ENCODE data around the gene KRTAP19-1. TPM values are rescaled to one million over a fixed set of nuclear protein-coding genes. Genes with fewer than 3 reads are reported as not detected.

Gene KRTAP19-1
- polyA plus RNA-seq, 1 donor (not counting 4 experiments of a cell fraction or from before 2014, with no cell fraction given), result 0.72 TPM

DNA sequence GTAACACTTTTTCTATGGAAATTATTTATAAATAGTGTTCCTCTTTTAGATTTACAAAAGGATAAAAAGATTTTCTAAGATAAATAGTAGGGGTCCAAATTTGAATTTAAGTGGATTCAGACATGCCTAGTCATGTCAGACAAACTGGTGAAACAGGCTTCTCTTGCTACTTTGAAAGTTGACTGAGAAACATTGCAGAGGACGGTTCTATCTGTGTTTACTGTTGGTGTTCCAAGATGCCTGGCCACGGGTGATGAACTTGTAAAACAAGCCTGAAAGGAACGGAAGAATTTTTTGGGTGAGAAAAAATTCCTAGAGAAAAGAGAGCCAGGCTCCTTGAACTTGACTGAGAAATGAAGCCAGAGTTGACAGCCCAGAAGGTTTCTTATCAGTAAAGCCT is 2.2 kb downstream of the KRTAP19-1 start:
- peak overlapping the region; percentile 54 for H3K4me2 ChIP-seq (ENCODE audit: control insufficient read depth, extremely low read depth, insufficient read depth, low read depth, low read length)
- FAIRE-seq, result no peak
- TF ChIP-seq EZH2 (IDR thresholded peaks at IDR 0.05; ENCODE audit: low read length) (no peak), CTCF (optimal IDR thresholded peaks at IDR 0.05 in 1 of 3, IDR thresholded peaks at IDR 0.05 in 1 of 3, conservative IDR thresholded peaks at IDR 0.05 in 1 of 3; ENCODE audit: extremely low read depth in 1 of 3, insufficient read depth in 2 of 3, low read length in 3 of 3) (no peak)

DNA sequence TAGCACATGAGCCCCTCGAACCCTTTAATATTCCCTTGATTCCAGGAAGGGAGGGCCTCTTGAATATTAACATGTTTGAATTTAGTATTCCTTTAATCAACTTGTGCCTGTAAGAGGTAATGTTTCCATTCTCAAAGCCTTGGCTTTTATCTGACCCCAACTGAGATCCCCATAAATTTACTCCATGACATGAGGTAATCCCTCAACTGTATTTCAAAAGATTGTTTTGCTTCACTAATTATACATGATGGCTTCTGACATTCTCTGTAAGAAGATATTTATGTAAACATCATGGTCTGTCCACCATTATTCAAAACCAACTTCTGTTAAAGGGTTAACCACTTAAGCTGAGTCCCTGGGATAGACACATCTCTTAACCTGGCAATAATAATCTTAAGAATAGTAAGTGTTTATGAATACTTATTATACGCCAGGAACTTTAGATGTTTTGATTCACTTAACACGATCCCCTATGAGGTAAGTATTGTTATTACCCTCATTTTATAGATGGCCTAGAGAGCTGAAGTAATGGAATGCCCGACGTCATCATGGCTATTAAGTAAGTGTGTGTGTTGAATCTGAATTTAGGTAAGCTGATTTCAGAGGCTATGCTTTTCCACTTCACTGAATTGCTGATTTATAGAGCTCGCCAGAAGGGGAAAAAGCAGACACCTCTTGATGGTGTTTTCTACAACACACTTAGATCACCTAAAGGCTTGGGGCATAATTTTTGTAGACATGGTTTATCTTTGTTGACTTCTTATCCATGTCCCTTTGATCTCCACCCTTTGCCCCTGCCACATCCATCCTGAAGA is 11.1 kb downstream of the KRTAP19-1 start:
- FAIRE-seq (no peak), DNase-seq (ENCODE audit: low read depth, low spot score) (no peak)
- H3K4me2 ChIP-seq (ENCODE audit: control insufficient read depth, extremely low read depth, insufficient read depth, low read depth, low read length), result no peak overlapping the region
- no peak overlapping the region for H3K9ac ChIP-seq (ENCODE audit: control insufficient read depth, extremely low read depth, insufficient read depth, low read length)
- H3K79me2 ChIP-seq (ENCODE audit: control insufficient read depth, insufficient read depth, low read length), result no peaks in the 10 kb centered on the region
- H3K4me3 ChIP-seq (ENCODE audit: control insufficient read depth in 2 of 3, extremely low read depth in 1 of 3, insufficient read depth in 2 of 3, low read depth in 1 of 3, low read length in 3 of 3), result no peak overlapping the region
- no peaks in the 10 kb centered on the region for H3K4me1 ChIP-seq (ENCODE audit: control insufficient read depth, extremely low read depth, insufficient read depth, low read length)
- no peaks in the 10 kb centered on the region for H3K9me3 ChIP-seq (ENCODE audit: control insufficient read depth, low read depth, low read length)
- H3K27ac ChIP-seq (ENCODE audit: control insufficient read depth, insufficient read depth, low read length), result no peak overlapping the region
- TF ChIP-seq CTCF (optimal IDR thresholded peaks at IDR 0.05 in 1 of 3, IDR thresholded peaks at IDR 0.05 in 1 of 3, conservative IDR thresholded peaks at IDR 0.05 in 1 of 3; ENCODE audit: extremely low read depth in 1 of 3, insufficient read depth in 2 of 3, low read length in 3 of 3) (no peak), EZH2 (IDR thresholded peaks at IDR 0.05; ENCODE audit: low read length) (no peak)
- no peaks in the 10 kb centered on the region for H3K9me1 ChIP-seq (ENCODE audit: control insufficient read depth, extremely low read depth, insufficient read depth, low read length)
- H3K36me3 ChIP-seq (ENCODE audit: control insufficient read depth in 2 of 2, extremely low read depth in 1 of 2, insufficient read depth in 2 of 2, low read length in 2 of 2), result no peaks in the 10 kb centered on the region
- no peaks in the 10 kb centered on the region for H4K20me1 ChIP-seq (ENCODE audit: control insufficient read depth, extremely low read depth, insufficient read depth, low read length)
- no peak overlapping the region for H2AFZ ChIP-seq (ENCODE audit: control insufficient read depth, low read length)
- no peaks in the 10 kb centered on the region for H3K27me3 ChIP-seq (ENCODE audit: control insufficient read depth, extremely low read depth, insufficient read depth, low read length)
- dilution Hi-C loops (cut with MboI; ENCODE audit: extremely low pct_ligation_motif_present, low sequenced_read_pairs), result no loop called here

More for the DNA sequence above, 2.2 kb downstream of the KRTAP19-1 start:
- no peaks in the 10 kb centered on the region for H3K9me3 ChIP-seq (ENCODE audit: control insufficient read depth, low read depth, low read length)
- H3K36me3 ChIP-seq (ENCODE audit: control insufficient read depth in 2 of 2, extremely low read depth in 1 of 2, insufficient read depth in 2 of 2, low read length in 2 of 2), result no peaks in the 10 kb centered on the region
- no peaks in the 10 kb centered on the region for H3K27me3 ChIP-seq (ENCODE audit: control insufficient read depth, extremely low read depth, insufficient read depth, low read length)
- peak overlapping the region; percentile 26 for H2AFZ ChIP-seq (ENCODE audit: control insufficient read depth, low read length)
- H3K79me2 ChIP-seq (ENCODE audit: control insufficient read depth, insufficient read depth, low read length), result no peaks in the 10 kb centered on the region
- H3K4me1 ChIP-seq (ENCODE audit: control insufficient read depth, extremely low read depth, insufficient read depth, low read length), result peaks cover 8% of the 10 kb centered on the region
- dilution Hi-C loops (cut with MboI; ENCODE audit: extremely low pct_ligation_motif_present, low sequenced_read_pairs), result no loop called here
- no peaks in the 10 kb centered on the region for H3K9me1 ChIP-seq (ENCODE audit: control insufficient read depth, extremely low read depth, insufficient read depth, low read length)
- H3K9ac ChIP-seq (ENCODE audit: control insufficient read depth, extremely low read depth, insufficient read depth, low read length), result no peak overlapping the region
- DNase-seq (ENCODE audit: low read depth, low spot score), result no peak
- no peak overlapping the region for H3K4me3 ChIP-seq (ENCODE audit: control insufficient read depth in 2 of 3, extremely low read depth in 1 of 3, insufficient read depth in 2 of 3, low read depth in 1 of 3, low read length in 3 of 3)
- H3K27ac ChIP-seq (ENCODE audit: control insufficient read depth, insufficient read depth, low read length), result no peak overlapping the region
- H4K20me1 ChIP-seq (ENCODE audit: control insufficient read depth, extremely low read depth, insufficient read depth, low read length), result no peaks in the 10 kb centered on the region

Data from keratinocyte (primary cell).